GM12875 (cell line): ENCODE data around the gene FAAP20.

Source experiments
- H3K4me3 ChIP-seq: one replicate; pipeline ENCODE4 v1.5.1; 2011; ENCODE audit warnings: low read depth, low read length, control low read depth
- TF ChIP-seq, protein P1 (sequence below): IDR thresholded peaks from 2 replicates; pipeline ENCODE4 v1.5.1; 2011; ENCODE audit warnings: low read depth, mild to moderate bottlenecking, control low read depth, inconsistent platforms, low read length, moderate library complexity, borderline replicate concordance; ENCODE audit not compliant: insufficient read depth

FAAP20 gene

GRCh38 chr1:2202843-2203601 is 8.4 kb upstream of the FAAP20 start:
- TF ChIP-seq, protein P1, sequence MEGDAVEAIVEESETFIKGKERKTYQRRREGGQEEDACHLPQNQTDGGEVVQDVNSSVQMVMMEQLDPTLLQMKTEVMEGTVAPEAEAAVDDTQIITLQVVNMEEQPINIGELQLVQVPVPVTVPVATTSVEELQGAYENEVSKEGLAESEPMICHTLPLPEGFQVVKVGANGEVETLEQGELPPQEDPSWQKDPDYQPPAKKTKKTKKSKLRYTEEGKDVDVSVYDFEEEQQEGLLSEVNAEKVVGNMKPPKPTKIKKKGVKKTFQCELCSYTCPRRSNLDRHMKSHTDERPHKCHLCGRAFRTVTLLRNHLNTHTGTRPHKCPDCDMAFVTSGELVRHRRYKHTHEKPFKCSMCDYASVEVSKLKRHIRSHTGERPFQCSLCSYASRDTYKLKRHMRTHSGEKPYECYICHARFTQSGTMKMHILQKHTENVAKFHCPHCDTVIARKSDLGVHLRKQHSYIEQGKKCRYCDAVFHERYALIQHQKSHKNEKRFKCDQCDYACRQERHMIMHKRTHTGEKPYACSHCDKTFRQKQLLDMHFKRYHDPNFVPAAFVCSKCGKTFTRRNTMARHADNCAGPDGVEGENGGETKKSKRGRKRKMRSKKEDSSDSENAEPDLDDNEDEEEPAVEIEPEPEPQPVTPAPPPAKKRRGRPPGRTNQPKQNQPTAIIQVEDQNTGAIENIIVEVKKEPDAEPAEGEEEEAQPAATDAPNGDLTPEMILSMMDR, result no peak
- H3K4me3 ChIP-seq, result no peak overlapping the region

DNA sequence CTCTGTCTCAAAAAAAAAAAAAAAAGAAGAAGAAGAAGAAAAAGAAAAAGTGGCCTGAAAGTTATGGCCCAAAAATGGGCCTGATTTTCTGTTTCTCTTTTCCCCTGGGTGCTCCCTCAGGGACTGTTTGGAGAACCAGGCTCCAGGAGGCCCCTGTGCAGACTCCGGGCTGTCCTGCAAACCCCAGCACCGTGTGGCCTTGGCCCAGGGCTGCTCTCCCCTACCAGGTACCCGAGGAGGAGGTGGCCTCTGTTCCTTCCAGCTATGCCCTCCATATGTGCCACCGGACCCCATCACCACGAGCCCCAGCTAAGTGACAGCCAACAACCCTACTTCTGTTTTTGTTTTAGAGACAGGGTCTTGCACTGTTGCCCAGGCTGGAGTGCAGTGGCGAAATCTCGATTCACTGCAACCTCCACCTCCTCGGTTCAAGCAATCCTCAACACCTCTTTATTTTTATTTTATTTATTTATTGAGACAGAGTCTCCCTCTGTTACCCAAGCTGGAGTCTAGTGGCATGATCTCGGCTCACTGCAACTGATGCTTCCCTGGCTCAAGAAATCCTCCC is 7.5 kb upstream of the FAAP20 start:
- TF ChIP-seq, protein P1, result no peak
- no peak overlapping the region for H3K4me3 ChIP-seq

DNA sequence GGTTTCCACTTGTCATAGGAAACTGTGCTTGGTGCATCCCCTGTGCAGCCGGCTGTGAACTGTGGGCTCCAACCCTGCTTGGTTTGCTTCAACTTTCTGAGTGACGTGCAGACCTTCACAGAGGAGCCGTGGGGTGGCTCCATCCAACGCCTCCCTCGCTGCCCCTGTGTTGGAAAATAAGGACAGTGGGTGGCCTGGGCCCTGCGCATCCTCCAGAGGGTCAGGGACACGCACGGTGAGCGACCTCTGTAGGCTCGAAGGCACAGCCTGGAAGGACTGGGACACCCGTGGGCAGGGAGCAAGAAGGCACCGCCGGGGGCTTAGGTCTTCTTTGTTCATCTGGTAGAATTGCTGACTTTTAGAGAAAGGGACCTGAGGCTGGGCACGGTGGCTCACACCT is 6.5 kb upstream of the FAAP20 start:
- TF ChIP-seq, protein P1, result no peak
- no peak overlapping the region for H3K4me3 ChIP-seq

- no peak overlapping the region for H3K4me3 ChIP-seq
- TF ChIP-seq, protein P1, result no peak
Observed at GRCh38 chr1:2200308-2200943, 5.9 kb upstream of the FAAP20 start.

GRCh38 chr1:2199042-2199810 is 4.7 kb upstream of the FAAP20 start:
- TF ChIP-seq, protein P1, result no peak
- H3K4me3 ChIP-seq, result no peak overlapping the region

- H3K4me3 ChIP-seq, result no peak overlapping the region
- TF ChIP-seq, protein P1, result no peak
Observed at GRCh38 chr1:2198571-2198970, 4.0 kb upstream of the FAAP20 start.
